HepG2 (cell line): Measurements from ENCODE around the gene TBC1D5.

ENCODE experiments used
- CBX1 ChIP-seq: IDR thresholded peaks from one replicate; pipeline ENCODE4 v1.6.1; 2016; ENCODE audit warnings: antibody characterized with exemption, low read depth
- FOXJ3 ChIP-seq: sonication (generic); formaldehyde crosslinking; IDR thresholded peaks from 2 replicates; pipeline ENCODE4 v1.4.0; 2020; ENCODE audit warnings: missing genetic modification reagents, mild to moderate bottlenecking, borderline replicate concordance
- GLMP ChIP-seq: sonication (generic); formaldehyde crosslinking; IDR thresholded peaks from 2 replicates; pipeline ENCODE4 v1.9.0; 2021; ENCODE audit warnings: missing genetic modification reagents, mild to moderate bottlenecking, borderline replicate concordance
- HNF4A ChIP-seq: sonication (generic); formaldehyde crosslinking; IDR thresholded peaks from 2 replicates; pipeline ENCODE4 v1.4.0; 2020; ENCODE audit warnings: missing genetic modification reagents
- MXD1 ChIP-seq: sonication (generic); formaldehyde crosslinking; IDR thresholded peaks from 2 replicates; pipeline ENCODE4 v1.4.0; 2020; ENCODE audit warnings: mild to moderate bottlenecking, missing genetic modification reagents
- MYPOP ChIP-seq: sonication (generic); formaldehyde crosslinking; IDR thresholded peaks from 2 replicates; pipeline ENCODE4 v1.8.1; 2023; ENCODE audit warnings: mild to moderate bottlenecking, moderate library complexity, missing genetic modification reagents
- MZF1 ChIP-seq: sonication (generic); formaldehyde crosslinking; IDR thresholded peaks from 2 replicates; pipeline ENCODE4 v1.8.1; 2023; ENCODE audit warnings: mild to moderate bottlenecking, missing genetic modification reagents, borderline replicate concordance
- POLR2AphosphoS2 ChIP-seq: IDR thresholded peaks from 2 replicates; pipeline ENCODE4 v1.6.1; 2011; ENCODE audit warnings: low read depth, low read length, improper control_type of control experiment
- USF2 ChIP-seq, 2 experiments: sonication (generic) in 1 of 2; formaldehyde crosslinking in 1 of 2; IDR thresholded peaks; 2 replicates each; pipeline versions ENCODE4 v1.5.1 to v1.6.1; 2011 to 2020; ENCODE audit warnings: borderline replicate concordance in 1 of 2, low read depth in 1 of 2, low read length in 1 of 2, mild to moderate bottlenecking in 1 of 2, missing genetic modification reagents in 1 of 2, moderate library complexity in 1 of 2
- ZNF234 ChIP-seq: sonication (generic); formaldehyde crosslinking; conservative IDR thresholded peaks from 2 replicates; pipeline ENCODE4 v1.5.1; 2020; ENCODE audit warnings: mild to moderate bottlenecking, missing genetic modification reagents

GRCh38 chr3:17733768-17734167, 8.7 kb downstream of the TBC1D5 start:
- TF ChIP-seq MYPOP (CRISPR knock-in tag) (no peak), POLR2AphosphoS2 (no peak), CBX1 (no peak), ZNF234 (CRISPR knock-in tag) (no peak), MZF1 (CRISPR knock-in tag) (no peak), HNF4A (CRISPR knock-in tag) (no peak), FOXJ3 (CRISPR knock-in tag) (no peak), GLMP (no peak), MXD1 (CRISPR knock-in tag) (no peak), USF2 (IDR thresholded peaks at IDR 0.05; ENCODE audit: low read depth, low read length) (no peak), USF2 (CRISPR knock-in tag; IDR thresholded peaks at IDR 0.05; ENCODE audit: borderline replicate concordance) (no peak)
